Lower lobe of right lung (tissue), 2 donors: Measurements from ENCODE around the gene CTNND2. TPM values are rescaled to one million over a fixed set of nuclear protein-coding genes. Genes with fewer than 3 reads are reported as not detected.
"Not testable (repeated sequence)": the region's sequence is repeated elsewhere in the genome, so short reads cannot be mapped to it uniquely, and the experiment has no call there.

Experiments used
- ATAC-seq, 2 donors: fragments of 200-7000 bp; cut with Tn5 transposase; one replicate each; pipeline ENCODE4 v1.9.1; 2020 to 2022; ENCODE audit warnings: mild to moderate bottlenecking in 2 of 2, moderate library complexity in 2 of 2
- DNase-seq: peaks from one replicate; pipeline ENCODE4 v3.0.0-alpha.2; 2020
- H3K27ac ChIP-seq: fragments of 200-600 bp; one replicate; pipeline ENCODE4 v1.8.0; 2022
- H3K27me3 ChIP-seq: fragments of 200-600 bp; one replicate; pipeline ENCODE4 v1.8.0; 2022; ENCODE audit warnings: low read depth
- H3K36me3 ChIP-seq: fragments of 200-600 bp; one replicate; pipeline ENCODE4 v1.8.0; 2022; ENCODE audit warnings: mild to moderate bottlenecking
- H3K4me1 ChIP-seq: fragments of 200-600 bp; one replicate; pipeline ENCODE4 v1.8.0; 2022
- H3K4me3 ChIP-seq: fragments of 200-600 bp; one replicate; pipeline ENCODE4 v1.8.0; 2022; ENCODE audit warnings: mild to moderate bottlenecking
- H3K9me3 ChIP-seq: fragments of 200-600 bp; one replicate; pipeline ENCODE4 v1.8.0; 2022
- intact Hi-C: fragments of 100-400 bp; cut with DNase I; formaldehyde crosslinking; loops from one replicate; pipeline ENCODE4 v1.11.0; 2022
- total RNA-seq: library from RNA; stranded (reverse); fragmentation: NEBNext Ultra II Directional; extraction: Animal tissue kit (Norgen Biotek cat#: 25700); gene quantifications from one replicate; pipeline ENCODE4 v1.2.1, GENCODE V29; 2021
- TF ChIP-seq, protein P1 (sequence below): fragments of 200-600 bp; IDR thresholded peaks from one replicate; pipeline ENCODE4 v1.8.0; 2022; ENCODE audit warnings: antibody characterized with exemption, mild to moderate bottlenecking
- donor health status: DM: no; HTN: yes; CAD: no; lungs with severe emphysema.

CTNND2 gene
- total RNA-seq, 1 donor from 2014 or later: 6.0 TPM

DNA sequence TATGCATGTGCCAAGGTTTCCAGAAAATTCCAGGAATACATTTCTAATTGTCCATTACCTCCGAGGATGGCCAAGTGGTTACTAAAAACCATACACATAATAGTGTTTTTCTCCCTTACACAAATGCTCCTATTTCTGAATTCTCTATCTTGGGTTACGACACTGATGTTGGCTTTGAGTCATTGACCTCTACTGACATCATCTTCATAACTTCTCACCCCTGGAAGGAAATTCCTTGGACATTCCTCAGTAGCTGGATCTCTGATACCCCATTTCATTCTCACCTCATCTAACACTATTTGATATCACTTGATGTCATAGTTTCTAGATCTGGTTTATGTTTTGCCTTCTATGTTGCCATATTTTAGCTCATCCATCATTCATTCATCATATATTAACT, 287.2 kb downstream of the CTNND2 start:
- no peaks in the 10 kb centered on the region for H3K36me3 ChIP-seq
- no peaks in the 10 kb centered on the region for H3K4me1 ChIP-seq
- H3K27me3 ChIP-seq: no peaks in the 10 kb centered on the region
- DNase-seq: no peak
- TF ChIP-seq, protein P1, sequence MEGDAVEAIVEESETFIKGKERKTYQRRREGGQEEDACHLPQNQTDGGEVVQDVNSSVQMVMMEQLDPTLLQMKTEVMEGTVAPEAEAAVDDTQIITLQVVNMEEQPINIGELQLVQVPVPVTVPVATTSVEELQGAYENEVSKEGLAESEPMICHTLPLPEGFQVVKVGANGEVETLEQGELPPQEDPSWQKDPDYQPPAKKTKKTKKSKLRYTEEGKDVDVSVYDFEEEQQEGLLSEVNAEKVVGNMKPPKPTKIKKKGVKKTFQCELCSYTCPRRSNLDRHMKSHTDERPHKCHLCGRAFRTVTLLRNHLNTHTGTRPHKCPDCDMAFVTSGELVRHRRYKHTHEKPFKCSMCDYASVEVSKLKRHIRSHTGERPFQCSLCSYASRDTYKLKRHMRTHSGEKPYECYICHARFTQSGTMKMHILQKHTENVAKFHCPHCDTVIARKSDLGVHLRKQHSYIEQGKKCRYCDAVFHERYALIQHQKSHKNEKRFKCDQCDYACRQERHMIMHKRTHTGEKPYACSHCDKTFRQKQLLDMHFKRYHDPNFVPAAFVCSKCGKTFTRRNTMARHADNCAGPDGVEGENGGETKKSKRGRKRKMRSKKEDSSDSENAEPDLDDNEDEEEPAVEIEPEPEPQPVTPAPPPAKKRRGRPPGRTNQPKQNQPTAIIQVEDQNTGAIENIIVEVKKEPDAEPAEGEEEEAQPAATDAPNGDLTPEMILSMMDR: no peak
- no peak overlapping the region for H3K4me3 ChIP-seq
- ATAC-seq: no peak
- no peaks in the 10 kb centered on the region for H3K9me3 ChIP-seq
- H3K27ac ChIP-seq: no peak overlapping the region
- intact Hi-C loops: no loop called here

DNA sequence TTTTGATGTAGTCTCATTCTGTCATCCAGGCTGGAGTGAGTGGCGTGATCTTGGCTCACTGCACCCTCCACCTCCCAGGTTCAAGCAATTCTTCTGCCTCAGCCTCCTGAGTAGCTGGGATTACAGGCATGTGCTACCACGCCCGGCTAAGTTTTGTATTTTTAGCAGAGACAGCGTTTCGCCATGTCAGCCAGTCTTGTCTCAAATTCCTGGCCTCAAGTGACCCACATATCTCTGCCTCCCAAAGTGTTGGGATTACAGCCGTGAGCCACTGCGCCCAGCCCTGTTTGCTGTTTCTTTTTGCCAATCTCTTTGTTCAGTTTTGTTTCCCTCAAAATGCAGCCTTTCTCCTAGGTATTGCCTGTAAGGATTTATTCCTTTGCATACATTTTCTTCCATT, 287.6 kb downstream of the CTNND2 start:
- H3K9me3 ChIP-seq, H3K4me3 ChIP-seq, H3K36me3 ChIP-seq, ATAC-seq, H3K4me1 ChIP-seq, DNase-seq, H3K27ac ChIP-seq, intact Hi-C loops, H3K27me3 ChIP-seq: not testable (repeated sequence)

DNA sequence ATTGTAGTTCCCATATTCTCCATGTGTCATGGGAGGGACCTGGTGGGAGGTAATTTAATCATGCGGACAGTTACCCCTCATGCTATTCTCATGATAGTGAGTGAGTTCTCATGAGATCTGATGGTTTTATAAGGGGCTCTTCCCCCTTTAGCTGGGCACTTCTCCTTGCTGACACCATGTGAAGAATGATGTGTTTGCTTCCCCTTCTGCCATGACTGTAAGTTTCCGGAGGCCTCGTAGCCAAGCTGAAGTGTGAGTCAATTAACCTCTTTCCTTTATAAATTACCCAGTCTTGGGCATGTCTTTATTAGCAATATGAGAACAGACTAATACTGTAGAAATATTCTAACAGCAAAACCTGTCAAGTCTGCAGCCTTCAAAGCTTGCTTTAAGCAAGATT, 293.2 kb downstream of the CTNND2 start:
- Histone ChIP-seq H3K4me1 (no peaks in the 10 kb centered on the region), H3K4me3 (no peak overlapping the region), H3K36me3 (no peaks in the 10 kb centered on the region), H3K27me3 (no peaks in the 10 kb centered on the region), H3K9me3 (no peaks in the 10 kb centered on the region), H3K27ac (no peak overlapping the region)
- TF ChIP-seq, protein P1: no peak
- DNase-seq: no peak
- no peak for ATAC-seq
- intact Hi-C loops: no loop called here

DNA sequence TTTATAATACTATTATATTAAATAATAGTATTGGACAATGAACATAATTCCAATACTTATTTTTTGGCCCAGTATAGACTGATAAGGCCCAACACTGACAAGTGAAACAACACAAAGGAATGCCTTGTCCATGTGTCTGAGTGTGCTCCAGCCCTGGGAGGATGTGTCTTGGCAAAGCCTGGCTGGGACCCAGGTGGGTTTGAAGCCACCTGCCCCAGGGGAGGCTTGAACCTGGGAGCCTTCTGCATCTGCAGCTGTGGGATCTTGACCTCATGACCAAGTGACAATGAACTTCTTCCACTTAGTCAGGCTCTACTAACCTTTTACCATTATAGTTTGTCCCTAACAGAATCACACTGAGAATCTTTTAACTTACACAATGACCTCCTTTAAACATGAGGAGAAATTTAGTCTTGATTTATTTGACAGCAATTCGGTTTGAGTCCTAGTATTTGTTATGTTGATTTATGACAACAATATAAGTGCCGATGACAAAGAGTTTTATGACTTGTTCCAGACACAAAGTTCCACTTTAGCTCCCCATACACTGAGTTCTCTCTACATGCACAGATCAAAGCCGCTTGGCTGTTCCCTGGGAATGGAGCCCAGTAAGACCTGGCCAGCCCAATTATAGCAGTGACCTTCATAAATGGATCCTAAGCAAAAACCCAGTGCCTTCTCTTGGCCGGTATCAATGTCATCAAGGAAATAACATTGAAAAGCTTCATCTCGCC, 294.5 kb downstream of the CTNND2 start:
- Histone ChIP-seq H3K4me1 (no peaks in the 10 kb centered on the region), H3K27me3 (no peaks in the 10 kb centered on the region), H3K4me3 (no peak overlapping the region), H3K27ac (no peak overlapping the region), H3K36me3 (no peaks in the 10 kb centered on the region), H3K9me3 (no peaks in the 10 kb centered on the region)
- TF ChIP-seq, protein P1: no peak
- intact Hi-C loops: no loop called here
- ATAC-seq (no peak), DNase-seq (no peak)

DNA sequence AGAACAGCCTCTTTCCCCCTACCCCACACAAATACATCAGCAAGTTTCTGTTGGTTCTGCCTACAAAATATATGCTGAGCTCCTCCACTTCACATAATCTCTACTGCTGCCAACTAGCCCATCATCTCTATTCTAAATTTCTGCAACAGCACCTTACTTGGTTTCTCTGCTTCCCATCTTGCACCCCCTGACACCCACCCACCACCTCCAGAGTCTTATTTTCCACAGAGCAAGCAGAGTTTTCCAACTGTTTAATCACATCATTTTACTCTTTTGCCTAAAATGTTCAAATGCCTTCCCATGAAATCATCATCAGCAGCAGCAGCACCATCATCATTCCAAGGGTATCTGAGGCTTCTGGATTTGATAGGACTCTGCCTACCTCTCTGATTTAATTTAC, 295.7 kb downstream of the CTNND2 start:
- Histone ChIP-seq H3K36me3 (no peaks in the 10 kb centered on the region), H3K27ac (no peak overlapping the region), H3K4me1 (no peaks in the 10 kb centered on the region), H3K27me3 (no peaks in the 10 kb centered on the region), H3K4me3 (no peak overlapping the region), H3K9me3 (no peaks in the 10 kb centered on the region)
- intact Hi-C loops: no loop called here
- no peak for DNase-seq
- TF ChIP-seq, protein P1: no peak
- no peak for ATAC-seq

DNA sequence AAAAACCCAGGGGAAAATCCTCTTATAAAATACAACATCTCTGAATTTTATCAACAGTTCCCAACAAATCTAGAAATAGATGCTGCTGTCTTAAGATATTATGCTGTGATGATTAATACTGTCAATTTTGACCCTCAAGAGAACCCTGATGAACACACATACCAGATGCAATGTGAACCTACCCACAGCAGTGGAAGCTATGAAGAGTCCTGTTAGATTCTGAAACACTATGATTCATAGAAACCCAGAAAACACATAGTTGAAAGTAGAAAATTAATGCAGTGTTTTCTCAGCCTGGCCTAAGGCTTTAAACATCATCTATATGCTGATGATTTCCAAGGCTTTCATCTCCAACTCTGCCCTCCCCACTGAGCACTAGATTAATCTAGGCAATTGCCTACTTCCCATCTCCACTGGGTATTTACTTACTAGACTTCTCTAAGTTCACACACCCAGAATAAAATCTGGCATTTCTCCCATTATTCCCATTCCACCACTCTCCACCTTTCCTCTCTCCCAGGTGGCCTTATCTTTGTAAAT, 296.2 kb downstream of the CTNND2 start:
- no peaks in the 10 kb centered on the region for H3K36me3 ChIP-seq
- TF ChIP-seq, protein P1: no peak
- no peaks in the 10 kb centered on the region for H3K9me3 ChIP-seq
- H3K27ac ChIP-seq: no peak overlapping the region
- no peaks in the 10 kb centered on the region for H3K27me3 ChIP-seq
- ATAC-seq: no peak
- intact Hi-C loops: no loop called here
- no peak for DNase-seq
- H3K4me3 ChIP-seq: no peak overlapping the region
- no peaks in the 10 kb centered on the region for H3K4me1 ChIP-seq
